ENCODE data around the gene VPS54.

Gene VPS54, protein sequence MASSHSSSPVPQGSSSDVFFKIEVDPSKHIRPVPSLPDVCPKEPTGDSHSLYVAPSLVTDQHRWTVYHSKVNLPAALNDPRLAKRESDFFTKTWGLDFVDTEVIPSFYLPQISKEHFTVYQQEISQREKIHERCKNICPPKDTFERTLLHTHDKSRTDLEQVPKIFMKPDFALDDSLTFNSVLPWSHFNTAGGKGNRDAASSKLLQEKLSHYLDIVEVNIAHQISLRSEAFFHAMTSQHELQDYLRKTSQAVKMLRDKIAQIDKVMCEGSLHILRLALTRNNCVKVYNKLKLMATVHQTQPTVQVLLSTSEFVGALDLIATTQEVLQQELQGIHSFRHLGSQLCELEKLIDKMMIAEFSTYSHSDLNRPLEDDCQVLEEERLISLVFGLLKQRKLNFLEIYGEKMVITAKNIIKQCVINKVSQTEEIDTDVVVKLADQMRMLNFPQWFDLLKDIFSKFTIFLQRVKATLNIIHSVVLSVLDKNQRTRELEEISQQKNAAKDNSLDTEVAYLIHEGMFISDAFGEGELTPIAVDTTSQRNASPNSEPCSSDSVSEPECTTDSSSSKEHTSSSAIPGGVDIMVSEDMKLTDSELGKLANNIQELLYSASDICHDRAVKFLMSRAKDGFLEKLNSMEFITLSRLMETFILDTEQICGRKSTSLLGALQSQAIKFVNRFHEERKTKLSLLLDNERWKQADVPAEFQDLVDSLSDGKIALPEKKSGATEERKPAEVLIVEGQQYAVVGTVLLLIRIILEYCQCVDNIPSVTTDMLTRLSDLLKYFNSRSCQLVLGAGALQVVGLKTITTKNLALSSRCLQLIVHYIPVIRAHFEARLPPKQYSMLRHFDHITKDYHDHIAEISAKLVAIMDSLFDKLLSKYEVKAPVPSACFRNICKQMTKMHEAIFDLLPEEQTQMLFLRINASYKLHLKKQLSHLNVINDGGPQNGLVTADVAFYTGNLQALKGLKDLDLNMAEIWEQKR

DNA sequence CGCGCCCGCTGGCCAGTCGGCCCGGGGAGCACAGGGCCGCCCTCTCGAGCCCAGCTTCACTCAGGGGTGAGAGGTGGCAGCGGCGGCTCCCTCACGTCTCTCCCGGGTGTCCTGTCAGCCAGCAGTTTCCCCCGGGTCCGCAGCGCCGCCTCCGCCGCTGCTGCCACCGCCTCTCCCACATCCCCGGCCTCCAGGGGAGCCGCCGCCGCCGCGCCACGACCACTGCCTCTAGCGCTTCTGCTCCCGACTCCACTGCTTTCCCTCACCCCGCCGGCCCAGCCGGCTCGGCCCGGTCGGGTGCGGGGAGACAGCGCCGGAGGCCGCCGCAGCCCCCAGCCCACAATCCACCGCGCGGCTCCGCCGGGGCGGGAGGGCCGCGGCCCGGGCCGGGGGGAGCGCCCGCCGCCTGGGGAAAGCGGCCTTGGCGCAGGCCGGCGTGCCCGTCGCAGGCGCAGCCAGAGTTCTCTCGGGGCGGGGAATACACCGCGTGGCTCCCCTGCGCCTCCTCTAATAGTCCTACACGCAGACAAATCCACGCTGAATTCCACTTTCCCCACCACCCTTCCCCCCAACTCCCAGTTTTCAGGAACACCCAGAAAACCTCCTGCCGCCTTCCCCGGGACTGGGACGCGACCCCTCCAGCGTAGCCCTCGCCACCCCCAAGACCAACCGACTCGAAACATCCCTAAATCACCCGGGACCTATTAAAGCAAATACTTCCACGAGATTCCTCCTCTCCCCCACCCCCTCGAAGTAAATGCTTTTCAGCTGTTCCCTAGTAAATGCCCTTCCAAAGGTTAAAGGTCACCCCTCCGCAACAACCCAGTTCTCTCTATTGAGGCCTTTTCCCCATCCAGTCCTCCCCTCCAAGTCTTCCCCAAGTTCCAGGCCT, at the start of gene VPS54:
VPS54 (minus strand) TSS at position 346 of the 892 bp plus-strand sequence. CDS start 35,429 bp downstream, outside the sequence.
- DNase-seq, result no peak

DNA sequence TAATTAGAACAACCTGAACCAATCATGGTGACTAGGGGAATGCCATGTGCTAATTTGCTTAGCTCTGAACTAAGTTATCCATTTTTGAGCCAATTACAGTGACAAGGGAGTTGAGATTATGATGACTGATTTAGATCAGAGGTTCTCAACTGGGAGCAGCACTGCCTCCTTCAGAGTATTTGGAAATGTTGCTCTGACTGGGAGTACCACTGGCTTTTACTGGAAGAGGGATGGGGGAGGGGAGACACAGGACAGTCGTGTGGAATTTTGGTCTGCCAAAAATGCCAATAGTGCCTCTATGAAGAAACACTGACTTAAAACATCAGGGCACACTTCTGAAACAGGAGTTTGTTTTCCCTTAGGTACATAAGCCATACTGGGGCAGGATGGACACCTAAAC, 48.1 kb upstream of the VPS54 start:
- DNase-seq, result no peak

DNA sequence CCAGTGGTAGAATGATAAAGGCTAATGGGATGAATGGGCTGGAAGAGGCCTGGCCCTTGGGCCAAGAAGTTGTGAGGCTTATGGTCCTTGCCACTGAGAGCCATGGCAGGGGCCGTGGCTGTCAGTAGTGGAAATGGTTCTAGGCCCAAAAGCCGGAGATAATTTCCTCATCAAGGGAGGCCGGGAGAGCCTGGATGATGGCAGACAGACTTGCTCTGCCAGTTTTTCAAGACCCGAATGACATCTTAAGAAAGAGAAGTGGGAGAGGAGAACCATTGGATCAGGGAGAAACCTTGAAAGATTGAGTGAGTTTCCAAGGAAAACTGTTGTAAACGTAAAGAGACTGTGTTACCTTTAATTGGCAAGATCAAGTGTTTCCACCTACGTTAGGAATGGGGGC, 46.3 kb upstream of the VPS54 start:
- no peak for DNase-seq

GRCh38 chr2:64063924-64064331, 44.7 kb upstream of the VPS54 start:
- DNase-seq, result no peak

DNA sequence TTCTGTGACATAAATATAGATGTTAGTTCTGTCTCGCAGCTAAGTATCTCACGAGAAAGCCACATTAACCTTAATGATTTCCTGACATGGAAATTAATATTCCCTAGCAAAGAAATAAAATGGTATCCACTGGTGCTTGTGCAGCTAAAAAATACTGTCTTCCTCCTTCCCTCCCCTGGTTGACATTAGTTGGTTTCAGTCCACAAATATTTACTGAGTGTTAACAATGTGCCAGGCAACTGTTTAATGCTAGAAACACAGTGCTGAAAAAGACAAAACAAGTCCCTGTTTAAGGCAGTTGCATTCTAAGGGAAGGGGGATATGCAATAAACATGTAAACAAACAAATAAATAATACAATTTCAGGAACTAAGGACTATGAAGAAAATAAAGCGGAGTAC, 44.2 kb upstream of the VPS54 start:
- DNase-seq, result no peak

DNA sequence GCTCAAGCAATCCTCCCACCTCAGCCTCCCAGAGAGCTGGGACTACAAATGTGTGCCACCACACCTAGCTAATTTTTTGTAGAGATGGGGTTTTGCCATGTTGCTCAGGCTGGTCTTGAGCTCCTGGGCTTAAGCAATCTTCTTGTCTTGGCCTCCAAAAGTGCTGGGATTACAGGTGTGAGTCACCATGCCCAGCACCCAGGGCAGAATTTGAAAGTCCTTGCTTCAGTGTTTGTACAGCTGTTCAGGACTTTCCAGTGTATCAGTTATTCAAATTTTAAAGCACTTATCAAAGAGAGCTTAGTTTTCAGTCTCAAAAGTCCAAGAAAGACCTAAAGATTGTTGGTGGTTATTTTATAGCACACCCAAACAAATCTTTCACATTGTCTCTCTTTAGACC, 43.6 kb upstream of the VPS54 start:
- DNase-seq, result no peak

- no peak for DNase-seq
These were observed 40.0 kb upstream of the VPS54 start for GRCh38 chr2:64059270-64059669.

- no peak for DNase-seq
These were observed 36.8 kb upstream of the VPS54 start for GRCh38 chr2:64056021-64056420.

DNA sequence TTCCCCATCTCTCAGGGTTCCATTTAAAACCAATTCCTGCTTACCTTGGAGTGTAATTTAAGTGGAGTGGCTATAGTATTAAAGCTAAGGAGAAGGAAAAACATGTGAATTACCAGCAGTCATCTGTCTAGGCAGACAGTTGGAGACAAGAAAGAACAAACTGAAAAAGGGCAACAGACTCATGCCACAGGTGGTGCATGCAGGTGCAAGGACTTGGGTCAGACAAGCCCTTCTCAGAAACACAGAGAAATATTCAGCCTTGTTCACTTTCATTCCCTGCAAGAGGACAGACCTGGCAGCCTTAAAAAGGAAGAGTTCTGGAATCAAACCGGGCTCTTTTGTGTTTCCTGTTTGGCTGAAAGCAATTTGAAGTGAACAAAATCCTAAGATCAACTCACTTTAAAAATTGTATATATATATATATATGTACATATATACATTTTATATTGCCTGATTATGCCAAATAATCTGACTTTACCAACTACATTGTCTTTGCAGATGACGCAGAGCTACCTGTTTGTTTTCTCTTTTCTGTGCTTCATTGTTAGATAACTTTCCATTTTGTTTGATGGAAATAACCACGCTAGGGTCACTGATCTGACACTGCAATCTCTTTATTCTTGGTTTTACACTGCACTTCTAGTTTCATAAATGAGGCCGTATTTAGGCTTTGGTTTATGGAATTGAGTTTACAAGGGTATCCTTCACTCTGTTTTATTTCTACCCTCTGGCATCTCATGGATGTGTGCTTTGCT, 35.1 kb upstream of the VPS54 start:
- DNase-seq, result no peak

DNA sequence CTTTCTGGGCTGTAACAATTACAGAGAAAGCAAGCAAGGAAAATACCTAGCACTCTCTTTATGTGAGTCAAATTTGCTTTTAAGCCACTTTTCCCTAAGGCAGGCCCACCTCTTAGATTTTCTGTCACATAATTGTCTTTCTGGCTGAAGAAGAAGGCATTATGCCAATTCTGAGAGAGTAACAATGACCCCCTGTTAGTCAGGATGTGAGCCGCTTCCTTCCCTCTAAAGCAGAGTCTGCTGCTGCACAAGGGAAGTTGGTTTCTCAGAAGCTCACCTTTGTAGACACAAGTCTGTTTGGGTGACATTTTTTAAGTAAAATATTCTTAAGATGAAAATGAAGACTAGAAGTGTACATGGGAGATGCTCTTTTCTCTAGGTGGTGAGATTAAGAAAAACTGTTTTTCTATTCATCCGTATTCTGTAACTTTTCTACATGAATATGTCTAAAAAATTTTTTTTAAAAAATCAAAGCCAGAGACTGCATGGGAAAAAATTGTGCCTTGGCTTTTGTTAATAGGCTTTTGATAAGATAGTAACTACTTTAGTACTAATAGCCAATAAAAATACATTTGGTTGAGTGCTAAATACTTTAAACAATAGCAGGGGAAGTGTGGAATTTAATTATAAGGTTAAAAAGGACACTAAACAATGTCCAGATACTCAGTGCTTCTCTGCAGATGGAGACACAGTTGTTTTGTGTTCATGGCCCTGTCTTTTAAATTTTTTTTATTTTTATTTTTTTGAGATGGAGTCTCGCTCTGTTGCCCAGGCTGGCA, 33.4 kb upstream of the VPS54 start:
- no peak for DNase-seq

DNA sequence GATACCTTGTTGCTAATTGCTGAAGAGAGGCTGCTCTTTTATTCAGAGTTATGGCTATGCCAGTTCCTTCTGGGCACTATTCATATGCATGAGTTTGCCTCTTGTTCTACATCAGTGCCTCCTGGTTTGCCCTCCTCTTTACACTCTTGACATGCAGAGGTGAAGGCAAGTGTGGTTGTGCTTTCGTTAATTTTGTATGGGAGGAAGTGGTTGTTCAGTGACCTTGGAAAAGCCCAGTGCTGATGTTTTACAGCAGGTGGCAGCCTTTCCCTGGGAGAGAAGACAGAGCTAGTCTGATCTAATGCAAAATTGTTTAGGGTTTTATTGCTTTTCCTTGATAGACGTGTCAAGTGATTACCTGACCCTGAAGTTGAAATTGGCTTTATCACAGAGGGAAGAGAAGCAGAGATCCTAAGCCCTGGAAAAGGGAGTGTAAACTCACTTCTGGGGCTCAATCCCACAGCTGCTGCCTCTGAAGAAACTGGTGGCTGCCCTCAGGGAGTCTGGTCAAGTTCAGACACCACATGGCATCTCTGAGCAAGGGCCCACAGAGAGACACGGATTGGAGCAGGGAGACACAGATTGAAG, 30.5 kb upstream of the VPS54 start:
- DNase-seq, result peak; percentile 15

- DNase-seq, result no peak
These were observed 26.7 kb upstream of the VPS54 start for GRCh38 chr2:64045938-64046337.

- DNase-seq, result no peak
These were observed 20.9 kb upstream of the VPS54 start for GRCh38 chr2:64040161-64040560.

DNA sequence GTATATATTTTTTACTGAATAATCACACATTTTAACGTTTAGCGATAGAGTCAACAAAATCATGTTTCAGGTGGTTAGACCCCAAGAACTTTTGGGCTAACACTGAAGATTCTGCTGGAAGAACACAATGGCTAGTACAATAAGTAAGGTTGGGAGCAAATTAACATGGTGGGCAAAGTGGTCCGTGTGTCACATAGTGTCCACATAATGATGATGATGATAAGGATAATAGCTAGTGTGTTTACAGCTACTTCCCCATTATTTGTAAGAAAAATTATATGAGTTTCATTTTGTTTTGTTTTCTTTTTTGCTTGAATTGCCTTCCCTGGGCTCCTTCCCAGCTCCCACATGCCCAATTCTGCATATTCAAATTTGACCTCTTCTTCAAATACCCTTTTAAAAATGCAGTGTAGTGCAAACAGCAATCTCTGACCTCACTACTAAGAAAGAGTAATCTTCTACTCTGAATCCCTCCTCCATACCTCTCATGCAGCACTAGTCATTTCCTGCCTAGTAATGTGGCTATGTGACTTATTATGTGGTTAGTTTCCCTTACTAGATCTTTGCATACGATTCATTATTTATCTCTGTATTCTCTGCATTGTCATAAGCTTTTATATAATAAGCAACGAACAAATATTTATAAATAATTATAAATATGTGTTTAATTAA, 16.9 kb upstream of the VPS54 start:
- DNase-seq, result no peak

DNA sequence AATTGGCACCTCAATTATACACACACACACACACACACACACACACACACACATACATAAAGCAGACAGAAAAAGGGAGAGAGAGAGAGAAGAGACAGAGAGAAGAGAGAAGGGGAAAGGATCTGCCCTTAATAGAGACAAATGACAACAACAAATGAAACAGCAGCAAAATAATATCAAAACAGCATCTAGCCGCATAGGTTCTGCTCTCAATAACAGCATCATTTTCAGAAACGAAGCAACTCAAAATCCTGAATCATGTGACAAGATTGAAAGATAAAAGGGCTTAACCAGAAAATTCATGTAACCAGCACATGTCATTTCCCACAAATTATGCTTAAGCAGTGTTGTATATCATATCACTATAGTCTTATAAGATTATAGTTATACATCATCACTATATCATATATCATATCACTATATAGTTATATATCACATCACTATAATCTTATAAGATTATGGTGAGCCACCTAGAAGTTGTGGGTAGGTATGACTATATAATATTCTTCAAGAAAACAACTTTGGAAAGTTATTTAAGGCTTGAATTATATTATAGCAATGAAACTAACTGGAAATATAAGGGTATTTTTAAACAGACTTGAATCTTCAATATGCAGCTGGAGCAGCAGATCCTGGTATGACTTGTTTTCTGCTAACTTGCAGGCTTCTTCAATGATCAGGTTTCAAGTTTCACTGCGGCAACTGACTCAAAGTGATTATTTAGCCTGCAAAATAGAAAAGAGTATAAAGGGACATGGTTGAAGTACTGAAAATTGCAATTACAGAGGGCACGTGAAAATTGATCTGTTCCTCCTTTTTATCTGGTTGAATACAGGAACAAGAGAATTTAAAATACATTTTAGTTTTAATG, 16.1 kb upstream of the VPS54 start:
- DNase-seq, result no peak

GRCh38 chr2:64029116-64029665, 10.0 kb upstream of the VPS54 start:
- DNase-seq, result peak; percentile 34

DNA sequence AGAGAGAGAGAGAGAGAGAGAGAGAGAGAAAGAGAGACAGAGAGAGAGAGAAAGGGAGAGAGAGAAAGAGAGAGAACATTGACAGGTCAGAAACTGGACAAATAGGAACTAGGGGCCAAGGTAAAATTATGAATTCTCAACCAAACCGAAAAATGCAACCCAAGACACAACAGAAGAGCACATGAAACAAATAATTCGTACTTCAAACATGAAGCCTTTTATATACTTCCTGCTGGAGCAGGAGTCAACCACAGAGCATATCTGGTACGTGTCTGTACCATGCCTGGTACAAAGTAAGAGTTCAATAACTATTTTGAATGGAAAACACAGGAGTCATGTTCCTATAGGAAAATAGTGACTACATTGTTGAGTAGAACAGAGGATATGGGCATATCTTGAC, 6.5 kb upstream of the VPS54 start:
- no peak for DNase-seq

GRCh38 chr2:64024259-64024949, 5.2 kb upstream of the VPS54 start:
- DNase-seq, result no peak
